GM19463 (cell line): ENCODE data around the gene MAP3K15.
"Not testable (repeated sequence)": the region's sequence is repeated elsewhere in the genome, so short reads cannot be mapped to it uniquely, and the experiment has no call there.

ENCODE experiments used
- ATAC-seq: cut with Tn5 transposase; IDR thresholded peaks from one replicate; pipeline ENCODE4 v1.9.1; 2021; ENCODE audit warnings: mild to moderate bottlenecking, moderate library complexity; ENCODE audit not compliant: unreplicated experiment

MAP3K15 gene

GRCh38 chrX:19535476-19535875 lies 20.2 kb upstream of the MAP3K15 start:
- ATAC-seq: no peak

- ATAC-seq: no peak
Observed at GRCh38 chrX:19532709-19533108, 17.4 kb upstream of the MAP3K15 start.

GRCh38 chrX:19517965-19518364 lies 2.7 kb upstream of the MAP3K15 start:
- no peak for ATAC-seq

GRCh38 chrX:19515615-19516105 lies 352 bp upstream of the MAP3K15 start:
- ATAC-seq: no peak

DNA sequence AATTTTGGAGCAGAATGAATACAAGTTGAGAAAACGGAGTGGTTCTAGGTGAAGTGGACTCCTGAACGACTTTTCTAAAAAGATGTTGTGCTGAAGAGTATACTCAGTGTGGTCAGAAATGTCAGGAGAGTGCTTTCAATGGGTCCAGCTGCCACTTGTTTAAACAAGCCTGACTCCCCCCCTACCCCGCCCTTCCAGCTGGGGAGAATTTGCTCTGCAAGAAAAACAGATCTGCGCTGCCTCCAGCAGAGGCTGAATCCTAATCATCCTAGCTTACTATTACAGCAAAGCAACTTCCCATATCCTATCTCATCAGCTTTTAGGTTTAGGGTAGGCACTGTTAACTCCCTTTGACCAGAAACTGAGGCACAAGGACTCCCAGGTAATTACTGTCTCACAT lies 1.9 kb downstream of the MAP3K15 start:
- ATAC-seq: no peak

DNA sequence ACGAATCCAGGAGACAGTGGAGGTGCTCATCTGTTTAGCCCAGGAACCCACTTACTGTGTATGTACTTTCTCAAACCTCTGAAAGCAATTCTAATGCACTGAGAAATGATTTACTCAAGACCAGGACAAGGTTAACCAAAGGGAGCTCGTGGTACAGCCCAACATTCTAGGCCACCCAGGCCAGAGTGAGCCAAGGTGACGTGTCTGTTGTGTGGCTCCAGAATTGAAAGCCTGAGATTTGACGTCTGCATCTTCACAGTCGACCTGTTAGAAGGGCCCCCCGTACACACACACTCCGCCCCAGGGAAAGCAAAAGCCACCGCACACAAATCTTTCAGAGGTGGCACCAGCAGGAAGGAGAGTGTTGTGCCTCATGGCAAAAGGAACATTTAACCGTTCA lies 2.3 kb downstream of the MAP3K15 start:
- ATAC-seq: no peak

GRCh38 chrX:19512359-19512758 lies 2.9 kb downstream of the MAP3K15 start:
- no peak for ATAC-seq

- ATAC-seq: not testable (repeated sequence)
Observed at GRCh38 chrX:19511796-19512195, 3.5 kb downstream of the MAP3K15 start.

DNA sequence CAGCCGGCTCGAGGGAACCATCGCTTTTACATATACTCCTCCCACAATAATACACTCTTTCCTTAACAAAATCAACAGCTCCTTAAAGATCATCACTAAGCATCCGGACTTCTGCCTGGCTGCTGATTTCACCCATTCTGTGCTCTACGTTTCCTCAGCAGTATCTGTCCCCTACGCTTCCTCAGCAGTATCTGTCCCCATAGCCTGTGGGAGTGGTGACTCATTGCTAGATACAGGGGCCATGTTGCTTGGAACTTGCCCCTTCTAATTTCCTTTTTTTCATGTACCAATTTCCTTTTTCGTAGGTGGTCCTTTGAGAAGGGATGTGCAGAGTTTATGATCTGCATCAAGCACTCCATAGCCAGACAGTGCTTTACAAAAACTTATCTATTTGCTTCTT lies 18.6 kb downstream of the MAP3K15 start:
- ATAC-seq: no peak

DNA sequence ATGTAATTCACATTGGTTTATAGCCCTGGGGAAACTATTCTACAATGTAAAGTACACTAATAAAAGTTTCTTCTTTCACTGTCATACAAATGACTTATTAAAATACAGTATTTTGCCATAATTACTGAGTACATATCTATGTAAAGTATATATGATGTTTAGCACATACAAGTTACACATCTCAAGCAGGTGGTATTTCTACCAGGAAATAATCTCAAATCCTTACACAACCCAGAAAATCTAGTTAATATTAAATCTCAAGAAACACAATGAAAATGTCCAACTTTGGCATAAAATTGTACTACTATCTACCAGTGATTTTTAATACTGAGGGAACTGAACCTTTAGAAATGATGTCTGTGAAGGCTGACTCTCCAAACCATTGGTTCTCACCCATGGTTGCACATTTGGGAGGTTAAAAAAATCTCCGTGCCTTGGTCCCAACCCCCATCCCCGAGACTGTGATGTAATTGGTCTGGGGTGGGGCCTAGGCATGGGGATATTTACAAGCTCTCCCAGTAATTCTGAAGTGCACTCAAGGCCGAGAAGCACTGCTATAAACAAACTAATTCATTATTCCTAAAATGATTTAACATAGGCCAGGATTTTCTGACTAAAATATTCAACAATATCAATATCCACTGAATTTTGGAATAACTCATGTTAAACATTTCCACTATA lies 27.6 kb downstream of the MAP3K15 start:
- ATAC-seq: no peak

GRCh38 chrX:19479458-19479857 lies 35.9 kb downstream of the MAP3K15 start:
- ATAC-seq: no peak

GRCh38 chrX:19468383-19468782 lies 46.9 kb downstream of the MAP3K15 start:
- not testable (repeated sequence) for ATAC-seq

GRCh38 chrX:19462879-19463278 lies 52.4 kb downstream of the MAP3K15 start:
- ATAC-seq: no peak

- no peak for ATAC-seq
Observed at GRCh38 chrX:19462231-19462630, 53.1 kb downstream of the MAP3K15 start.

- ATAC-seq: no peak
Observed at GRCh38 chrX:19457662-19458061, 57.6 kb downstream of the MAP3K15 start.

- ATAC-seq: no peak
Observed at GRCh38 chrX:19448077-19448476, 67.2 kb downstream of the MAP3K15 start.

- no peak for ATAC-seq
Observed at GRCh38 chrX:19446397-19446796, 68.9 kb downstream of the MAP3K15 start.

GRCh38 chrX:19445772-19446171 lies 69.5 kb downstream of the MAP3K15 start:
- not testable (repeated sequence) for ATAC-seq

GRCh38 chrX:19443869-19444526 lies 71.3 kb downstream of the MAP3K15 start:
- no peak for ATAC-seq

GRCh38 chrX:19440713-19441112 lies 74.6 kb downstream of the MAP3K15 start:
- no peak for ATAC-seq

DNA sequence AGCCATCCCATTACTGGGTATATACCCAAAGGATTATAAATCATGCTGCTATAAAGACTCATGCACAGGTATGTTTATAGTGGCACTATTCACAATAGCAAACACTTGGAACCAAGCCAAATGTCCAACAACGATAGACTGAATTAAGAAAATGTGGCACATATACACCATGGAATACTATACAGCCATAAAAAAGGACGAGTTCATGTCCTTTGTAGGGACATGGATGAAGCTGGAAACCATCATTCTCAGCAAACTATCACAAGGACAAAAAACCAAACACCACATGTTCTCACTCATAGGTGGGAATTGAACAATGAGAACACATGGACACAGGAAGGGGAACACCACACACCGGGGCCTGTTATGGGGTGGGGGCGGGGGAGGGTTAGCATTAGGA lies 92.6 kb downstream of the MAP3K15 start:
- not testable (repeated sequence) for ATAC-seq

- ATAC-seq: no peak
Observed at GRCh38 chrX:19410259-19410658, 105.0 kb downstream of the MAP3K15 start.
